NB4 (cell line): ENCODE measurements around the gene BHLHA15.

Experiments used
- MYC ChIP-seq: IDR thresholded peaks from 2 replicates; pipeline ENCODE4 v1.6.1; 2011; ENCODE audit warnings: low read depth, low read length
- POLR2A ChIP-seq: IDR thresholded peaks from 2 replicates; pipeline ENCODE4 v1.6.1; 2011; ENCODE audit warnings: mild to moderate bottlenecking; ENCODE audit not compliant: insufficient read length; ENCODE audit errors: extremely low read depth
- TF ChIP-seq, protein P1 (sequence below): IDR thresholded peaks from one replicate; pipeline ENCODE4 v1.5.1; 2012; ENCODE audit warnings: low read depth, low read length

DNA sequence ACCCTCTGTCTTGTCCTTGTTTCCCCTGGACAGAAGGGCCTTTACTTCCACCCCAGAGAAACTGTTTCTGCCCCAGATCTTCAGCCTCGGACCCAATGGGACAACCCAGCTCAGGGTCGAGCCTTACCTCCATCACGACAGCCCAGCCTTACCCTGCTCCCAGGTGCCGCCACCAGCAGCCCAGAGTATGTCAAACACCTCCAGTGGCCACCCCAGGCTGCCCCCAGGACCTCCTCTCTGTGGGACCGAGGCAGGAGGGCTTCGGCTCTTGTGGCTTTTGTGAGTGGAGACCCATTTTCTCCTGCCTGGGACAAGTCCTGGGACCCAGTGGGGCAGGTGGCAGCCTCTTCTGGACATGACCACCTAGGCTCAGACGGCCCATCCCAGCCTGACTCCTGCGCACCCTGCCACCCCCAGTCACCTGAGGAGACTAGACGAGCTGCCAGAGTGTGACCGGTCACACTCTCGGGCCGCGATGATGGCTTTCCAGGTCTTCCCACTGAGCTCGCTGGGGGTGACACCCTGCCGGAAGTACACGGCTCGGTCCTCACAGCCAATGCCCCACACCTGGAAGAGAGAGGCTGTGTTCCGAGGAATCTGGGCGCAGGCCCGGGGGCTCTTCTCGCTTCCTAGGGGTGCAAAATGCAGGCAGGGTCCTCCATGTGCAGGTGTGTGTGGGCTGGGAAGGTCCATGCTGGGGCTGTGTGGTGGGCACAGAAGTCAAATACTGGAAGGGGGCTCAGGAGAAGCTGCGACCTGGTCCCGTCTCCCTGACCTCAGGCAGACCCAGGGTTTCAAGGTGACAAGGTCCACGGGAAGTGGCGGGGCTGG is 25.3 kb downstream of the BHLHA15 start:
- TF ChIP-seq, protein P1, sequence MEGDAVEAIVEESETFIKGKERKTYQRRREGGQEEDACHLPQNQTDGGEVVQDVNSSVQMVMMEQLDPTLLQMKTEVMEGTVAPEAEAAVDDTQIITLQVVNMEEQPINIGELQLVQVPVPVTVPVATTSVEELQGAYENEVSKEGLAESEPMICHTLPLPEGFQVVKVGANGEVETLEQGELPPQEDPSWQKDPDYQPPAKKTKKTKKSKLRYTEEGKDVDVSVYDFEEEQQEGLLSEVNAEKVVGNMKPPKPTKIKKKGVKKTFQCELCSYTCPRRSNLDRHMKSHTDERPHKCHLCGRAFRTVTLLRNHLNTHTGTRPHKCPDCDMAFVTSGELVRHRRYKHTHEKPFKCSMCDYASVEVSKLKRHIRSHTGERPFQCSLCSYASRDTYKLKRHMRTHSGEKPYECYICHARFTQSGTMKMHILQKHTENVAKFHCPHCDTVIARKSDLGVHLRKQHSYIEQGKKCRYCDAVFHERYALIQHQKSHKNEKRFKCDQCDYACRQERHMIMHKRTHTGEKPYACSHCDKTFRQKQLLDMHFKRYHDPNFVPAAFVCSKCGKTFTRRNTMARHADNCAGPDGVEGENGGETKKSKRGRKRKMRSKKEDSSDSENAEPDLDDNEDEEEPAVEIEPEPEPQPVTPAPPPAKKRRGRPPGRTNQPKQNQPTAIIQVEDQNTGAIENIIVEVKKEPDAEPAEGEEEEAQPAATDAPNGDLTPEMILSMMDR, result no peak
- no peak for TF ChIP-seq POLR2A
- TF ChIP-seq MYC, result no peak
